T-helper 1 cell treated with Interleukin-12 subunit alpha and Interleukin-12 subunit beta and Interleukin-4 antibody, amounts not matched to agents 30 μg/mL and 1 μg/mL, for 36 hours (primary cell): Measurements from ENCODE around the gene UPF1.

Source experiments
- H3K27ac Mint-ChIP-seq: one replicate; pipeline ENCODE4 v1.8.0; 2021; ENCODE audit warnings: mild to moderate bottlenecking, mixed read lengths
- H3K27me3 Mint-ChIP-seq: one replicate; pipeline ENCODE4 v1.8.0; 2021; ENCODE audit warnings: low read depth, mixed read lengths
- H3K36me3 Mint-ChIP-seq: one replicate; pipeline ENCODE4 v1.8.0; 2021; ENCODE audit warnings: low read depth, mixed read lengths
- H3K4me1 Mint-ChIP-seq: one replicate; pipeline ENCODE4 v1.8.0; 2021; ENCODE audit warnings: low read depth, mixed read lengths
- H3K4me3 Mint-ChIP-seq: one replicate; pipeline ENCODE4 v1.8.0; 2021; ENCODE audit warnings: mild to moderate bottlenecking, moderate library complexity, mixed read lengths
- H3K9me3 Mint-ChIP-seq: one replicate; pipeline ENCODE4 v1.8.0; 2021; ENCODE audit warnings: mixed read lengths

The UPF1 gene

GRCh38 chr19:18878058-18878797 lies 46.5 kb downstream of the UPF1 start:
- H3K27ac Mint-ChIP-seq: no peak overlapping the region
- no peaks in the 10 kb centered on the region for H3K36me3 Mint-ChIP-seq
- H3K4me1 Mint-ChIP-seq: no peaks in the 10 kb centered on the region
- H3K27me3 Mint-ChIP-seq: no peaks in the 10 kb centered on the region
- H3K4me3 Mint-ChIP-seq: no peak overlapping the region
- H3K9me3 Mint-ChIP-seq: no peaks in the 10 kb centered on the region

- Mint-ChIP-seq H3K27me3 (no peaks in the 10 kb centered on the region), H3K36me3 (no peaks in the 10 kb centered on the region), H3K4me1 (no peaks in the 10 kb centered on the region), H3K9me3 (no peaks in the 10 kb centered on the region), H3K27ac (no peak overlapping the region), H3K4me3 (no peak overlapping the region)
Observed at GRCh38 chr19:18878858-18879578, 47.3 kb downstream of the UPF1 start.

DNA sequence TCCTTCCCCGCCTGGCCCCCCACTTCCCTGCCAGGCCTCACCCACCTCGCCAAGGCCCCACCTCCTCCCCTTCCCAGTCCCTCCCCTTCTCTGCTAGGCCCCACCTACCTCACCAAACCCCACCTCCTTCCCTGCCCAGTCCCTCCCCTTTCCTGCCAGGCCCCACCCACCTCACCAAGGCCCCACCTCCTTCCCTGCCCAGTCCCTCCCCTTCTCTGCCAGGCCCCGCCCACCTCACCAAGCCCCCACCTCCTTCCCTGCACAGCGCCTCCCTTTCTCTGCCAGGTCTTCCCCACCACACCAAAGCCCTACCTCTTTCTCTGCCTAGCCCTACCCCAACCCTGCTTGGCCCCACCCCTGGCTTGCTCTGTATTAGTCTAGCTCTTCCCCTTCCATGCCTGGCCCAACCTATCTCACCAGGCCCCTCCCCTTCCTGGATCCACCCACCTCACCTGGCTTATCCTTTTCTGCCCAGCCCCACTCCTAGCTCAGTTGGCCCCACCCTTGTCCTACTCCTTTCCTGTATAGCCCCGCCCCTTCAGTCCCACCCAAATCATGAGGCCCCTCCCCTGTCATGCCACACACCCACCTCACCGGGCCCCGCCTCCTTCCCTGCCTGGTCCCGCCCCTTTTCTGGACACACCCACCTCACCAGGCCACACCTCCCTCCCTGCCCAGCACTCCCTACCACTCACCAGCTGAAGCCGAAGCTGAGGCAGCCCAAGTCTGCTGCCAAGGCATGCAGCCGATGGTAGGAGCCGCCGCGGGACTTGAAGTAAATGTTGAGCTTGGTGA lies 48.0 kb downstream of the UPF1 start:
- no peaks in the 10 kb centered on the region for H3K9me3 Mint-ChIP-seq
- H3K4me3 Mint-ChIP-seq: no peak overlapping the region
- no peaks in the 10 kb centered on the region for H3K27me3 Mint-ChIP-seq
- H3K27ac Mint-ChIP-seq: no peak overlapping the region
- H3K36me3 Mint-ChIP-seq: no peaks in the 10 kb centered on the region
- no peaks in the 10 kb centered on the region for H3K4me1 Mint-ChIP-seq

DNA sequence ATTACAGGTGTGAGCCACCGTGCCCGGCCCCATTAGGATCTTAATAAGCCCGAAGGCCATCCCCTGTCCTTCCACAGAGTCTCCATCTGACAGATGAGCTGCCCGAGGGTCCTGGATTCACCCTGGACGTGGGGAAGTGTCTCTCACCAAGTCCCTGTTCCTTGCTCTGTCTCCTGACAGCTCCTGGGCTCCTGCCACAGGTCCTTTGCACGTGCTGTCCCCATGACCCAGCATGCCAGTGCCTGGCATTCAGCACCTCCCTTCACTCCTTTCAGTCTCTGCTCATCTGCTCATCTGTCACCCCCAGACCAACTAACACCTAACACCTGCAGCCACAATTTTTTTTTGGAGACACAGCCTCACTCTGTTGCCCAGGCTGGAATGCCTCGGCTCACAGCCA lies 49.7 kb downstream of the UPF1 start:
- no peak overlapping the region for H3K27ac Mint-ChIP-seq
- no peaks in the 10 kb centered on the region for H3K4me1 Mint-ChIP-seq
- H3K27me3 Mint-ChIP-seq: no peaks in the 10 kb centered on the region
- no peaks in the 10 kb centered on the region for H3K36me3 Mint-ChIP-seq
- no peaks in the 10 kb centered on the region for H3K9me3 Mint-ChIP-seq
- no peak overlapping the region for H3K4me3 Mint-ChIP-seq

DNA sequence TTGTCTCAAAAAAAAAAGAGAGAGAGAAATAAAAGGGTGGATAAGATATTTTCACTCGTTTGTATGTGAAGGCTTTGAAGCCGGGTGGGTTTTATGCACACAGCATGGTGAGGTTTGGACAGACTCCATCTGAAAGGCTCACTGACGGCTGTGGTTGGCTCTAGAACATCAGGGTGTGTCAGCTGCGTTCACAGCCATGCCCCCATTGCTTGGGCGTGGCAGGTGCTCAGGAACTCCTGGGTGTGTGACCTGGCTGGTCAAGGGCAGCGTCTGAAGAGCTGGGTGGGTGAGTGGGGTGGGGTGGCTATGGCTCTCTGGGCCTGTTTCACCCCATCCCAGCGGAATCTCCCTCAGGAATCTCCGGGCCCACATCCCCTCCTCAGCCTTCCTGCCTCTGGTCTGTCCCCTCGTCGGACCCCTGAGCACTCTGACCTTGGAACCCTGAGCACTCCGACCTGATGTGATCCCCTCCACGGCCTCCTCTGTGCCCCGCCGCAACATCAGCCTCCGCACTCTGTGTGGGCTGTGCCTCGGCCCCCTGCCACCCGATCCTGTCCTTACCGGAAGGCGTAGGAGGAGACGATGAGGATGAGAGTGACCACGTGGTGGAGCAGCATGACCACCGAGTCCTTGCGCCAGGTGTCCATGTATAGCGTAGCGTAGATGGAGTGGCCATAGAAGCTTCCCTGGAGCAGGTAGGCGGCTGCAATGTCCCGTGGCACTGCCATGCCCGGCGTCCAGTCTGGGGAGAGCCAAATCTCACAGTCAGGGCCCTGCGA lies 52.0 kb downstream of the UPF1 start:
- Mint-ChIP-seq H3K36me3 (no peaks in the 10 kb centered on the region), H3K27me3 (no peaks in the 10 kb centered on the region), H3K4me3 (no peak overlapping the region), H3K9me3 (no peaks in the 10 kb centered on the region), H3K4me1 (no peaks in the 10 kb centered on the region), H3K27ac (no peak overlapping the region)

- Mint-ChIP-seq H3K4me1 (no peaks in the 10 kb centered on the region), H3K27ac (no peak overlapping the region), H3K27me3 (peaks cover 5% of the 10 kb centered on the region), H3K4me3 (no peak overlapping the region), H3K9me3 (no peaks in the 10 kb centered on the region), H3K36me3 (no peaks in the 10 kb centered on the region)
Observed at GRCh38 chr19:18886972-18887371, 55.2 kb downstream of the UPF1 start.

DNA sequence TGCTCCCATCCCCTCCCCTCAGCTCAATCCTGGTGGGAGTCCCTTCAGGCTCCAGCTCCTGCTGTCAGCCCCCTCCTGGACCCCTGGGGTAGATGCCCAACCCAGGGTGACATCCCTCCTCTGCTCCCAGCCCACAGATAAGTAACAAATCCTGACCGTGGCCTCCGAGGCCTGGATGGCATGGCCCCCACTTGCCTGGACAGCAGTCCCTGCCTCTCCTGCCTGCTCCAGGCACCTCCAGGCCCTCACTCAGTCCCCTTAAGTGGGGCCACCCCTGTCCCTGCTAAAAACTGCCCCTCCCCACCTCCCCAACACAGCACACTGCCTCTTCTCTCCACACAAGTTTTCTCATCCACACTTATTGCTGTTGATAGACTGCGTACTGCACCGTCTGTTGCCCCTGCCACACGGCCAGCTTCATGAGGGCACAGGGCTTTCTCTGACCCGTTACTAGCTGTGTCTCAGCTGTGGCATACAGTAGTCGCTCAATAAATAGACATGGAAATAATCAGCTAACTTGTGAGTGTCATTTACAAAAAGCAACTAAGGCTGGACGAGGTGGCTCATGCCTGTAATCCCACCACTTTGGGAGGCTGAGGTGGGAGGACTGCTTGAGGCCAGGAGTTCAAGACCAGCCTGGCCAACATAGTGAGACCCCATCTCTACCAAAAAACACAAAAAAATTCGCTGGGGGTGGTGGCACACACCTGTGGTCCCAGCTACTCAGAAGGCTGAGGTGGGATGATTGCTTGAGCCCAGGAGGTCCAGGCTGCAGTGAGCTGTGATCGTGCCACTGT lies 58.4 kb downstream of the UPF1 start:
- H3K4me1 Mint-ChIP-seq: no peaks in the 10 kb centered on the region

GRCh38 chr19:18893587-18894253 lies 62.0 kb downstream of the UPF1 start:
- Mint-ChIP-seq H3K27ac (no peak overlapping the region), H3K27me3 (peaks cover 32% of the 10 kb centered on the region), H3K4me3 (no peak overlapping the region), H3K9me3 (no peaks in the 10 kb centered on the region), H3K4me1 (peaks cover 2% of the 10 kb centered on the region), H3K36me3 (no peaks in the 10 kb centered on the region)

More for the DNA sequence above, 58.4 kb downstream of the UPF1 start:
- Mint-ChIP-seq H3K9me3 (no peaks in the 10 kb centered on the region), H3K4me3 (no peak overlapping the region), H3K27ac (no peak overlapping the region), H3K36me3 (no peaks in the 10 kb centered on the region), H3K27me3 (peaks cover 15% of the 10 kb centered on the region)

GRCh38 chr19:18894254-18895037 lies 62.7 kb downstream of the UPF1 start:
- Mint-ChIP-seq H3K4me1 (peaks cover 2% of the 10 kb centered on the region), H3K9me3 (no peaks in the 10 kb centered on the region), H3K36me3 (no peaks in the 10 kb centered on the region), H3K27ac (no peak overlapping the region), H3K27me3 (peaks cover 32% of the 10 kb centered on the region), H3K4me3 (no peak overlapping the region)

- Mint-ChIP-seq H3K4me3 (no peak overlapping the region), H3K27ac (no peak overlapping the region), H3K36me3 (no peaks in the 10 kb centered on the region), H3K27me3 (peaks cover 27% of the 10 kb centered on the region), H3K9me3 (no peaks in the 10 kb centered on the region), H3K4me1 (peaks cover 2% of the 10 kb centered on the region)
Observed at GRCh38 chr19:18895038-18895823, 63.5 kb downstream of the UPF1 start.

DNA sequence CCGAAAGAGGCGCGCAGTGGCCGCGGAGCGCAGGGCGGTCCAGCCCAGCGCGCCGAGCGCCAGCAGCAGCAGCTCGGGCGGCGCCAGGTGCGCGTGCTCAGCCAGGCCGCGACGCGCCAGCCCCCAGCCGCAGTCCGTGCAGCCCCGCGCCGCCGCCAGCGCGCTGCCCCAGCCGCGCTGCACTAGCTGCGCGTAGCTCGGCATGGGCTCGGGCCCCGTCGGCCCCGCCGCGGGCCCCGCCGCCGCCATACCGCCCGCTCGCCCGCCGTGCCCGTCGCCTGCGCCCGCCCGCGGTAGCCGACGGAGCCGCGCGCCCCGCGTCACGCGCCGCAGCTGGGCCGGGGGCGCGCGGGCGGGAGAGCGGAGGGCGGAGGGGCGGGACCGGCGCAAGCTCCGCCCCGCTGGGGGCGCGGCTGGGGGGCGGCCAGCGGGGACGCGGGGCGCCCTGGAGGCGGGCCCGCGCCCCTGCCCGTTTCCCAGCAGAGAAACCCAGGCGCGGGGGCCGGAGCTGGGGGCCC lies 64.1 kb downstream of the UPF1 start, which contains the start of gene CERS1:
CERS1 (minus strand) TSS at position 335 of the 518 bp plus-strand sequence; CDS start at position 249, 86 bp downstream.
- H3K27me3 Mint-ChIP-seq: peaks cover 27% of the 10 kb centered on the region
- peaks cover 2% of the 10 kb centered on the region for H3K4me1 Mint-ChIP-seq
- H3K36me3 Mint-ChIP-seq: peaks cover 5% of the 10 kb centered on the region
- no peak within 1 kb of the TSS for H3K27ac Mint-ChIP-seq
- peak within 1 kb of the TSS; percentile 64 for H3K4me3 Mint-ChIP-seq
- no peaks in the 10 kb centered on the region for H3K9me3 Mint-ChIP-seq

DNA sequence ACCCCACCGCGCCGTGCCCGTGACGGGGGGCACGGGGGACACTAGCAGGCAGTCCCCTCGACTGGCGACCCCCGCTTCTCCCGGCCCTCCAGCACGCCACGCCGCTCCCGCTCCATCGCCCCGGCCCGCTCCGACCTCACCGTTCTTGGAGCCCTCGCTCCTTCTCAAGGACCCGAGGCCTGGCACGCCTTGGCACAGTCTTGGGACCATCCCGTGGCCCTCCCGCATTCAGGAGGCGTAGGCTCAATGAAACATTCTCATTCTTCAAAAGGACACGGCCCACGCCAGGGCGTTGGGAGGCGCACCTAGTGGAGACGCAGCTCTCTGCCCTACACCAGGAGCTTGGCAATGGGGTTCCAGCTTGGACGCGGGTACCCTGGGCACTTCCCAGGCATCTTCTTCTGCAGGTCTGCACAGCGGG lies 64.7 kb downstream of the UPF1 start:
- Mint-ChIP-seq H3K27me3 (peaks cover 27% of the 10 kb centered on the region), H3K4me3 (peak overlapping the region; percentile 64), H3K9me3 (no peaks in the 10 kb centered on the region), H3K36me3 (peaks cover 6% of the 10 kb centered on the region), H3K27ac (no peak overlapping the region), H3K4me1 (peaks cover 2% of the 10 kb centered on the region)
